ENCODE measurements around the gene RAB23. TPM values are rescaled to one million over a fixed set of nuclear protein-coding genes. Genes with fewer than 3 reads are reported as not detected.
A peak's percentile ranks its signal among the peaks of the same experiment; 100 is the strongest.

Gene RAB23
- polyA plus RNA-seq, 3 donors = 0.16 to 0.46 (median 0.25) TPM

DNA sequence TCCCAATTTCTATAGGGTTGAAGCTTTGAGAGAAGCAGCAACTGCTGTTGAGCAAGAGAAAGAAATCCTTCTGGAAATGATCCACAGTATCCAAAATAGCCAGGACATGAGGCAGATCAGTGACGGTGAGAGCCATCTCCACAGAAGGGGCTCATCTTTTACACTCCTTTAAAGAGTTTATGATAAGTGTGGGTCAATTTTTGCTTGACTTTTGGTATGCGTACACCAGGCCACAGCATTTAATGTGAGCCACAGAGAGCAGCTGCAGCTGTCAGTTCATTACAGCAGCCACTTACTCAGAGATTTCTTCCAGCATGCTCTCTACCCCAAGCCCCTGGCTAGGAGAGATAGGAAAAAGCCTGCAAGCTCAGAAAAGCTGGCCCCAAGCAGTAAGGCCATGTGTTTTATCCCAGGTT, 40.1 kb downstream of the RAB23 start:
- no peak overlapping the region for H3K4me2 ChIP-seq (replicated peaks; ENCODE audit: extremely low read depth, low read length, poor library complexity, severe bottlenecking)
- intact Hi-C loops (cut with micrococcal nuclease) = no loop called here
- H3K36me3 ChIP-seq (replicated peaks in 1 of 2; ENCODE audit: control insufficient read depth in 1 of 2, insufficient read depth in 2 of 2, low read length in 2 of 2) = no peaks in the 10 kb centered on the region
- DNase-seq = no peak
- H3K4me3 Mint-ChIP-seq = no peak overlapping the region
- no peaks in the 10 kb centered on the region for H4K20me1 ChIP-seq (ENCODE audit: insufficient read depth, low read length)
- H3K27me3 ChIP-seq (ENCODE audit: control insufficient read depth in 2 of 2, insufficient read depth in 2 of 2, low read length in 2 of 2) = no peaks in the 10 kb centered on the region
- H3K27ac Mint-ChIP-seq = peak overlapping the region in 1 of 7 donors; percentile 66
- peaks cover 11 to 16% of the 10 kb centered on the region in 2 donors for H3K36me3 Mint-ChIP-seq
- H3K4me3 ChIP-seq (replicated peaks in 1 of 3; ENCODE audit: low read depth in 2 of 3, low read length in 3 of 3) = no peak overlapping the region
- H3K4me1 ChIP-seq (ENCODE audit: control insufficient read depth in 1 of 2, insufficient read depth in 2 of 2, low read length in 2 of 2) = no peaks in the 10 kb centered on the region
- no peaks in the 10 kb centered on the region for H3K27me3 Mint-ChIP-seq (ENCODE audit: low read depth in 3 of 3)
- H3K9me3 Mint-ChIP-seq = peaks cover 0 to 3% (median 0%) of the 10 kb centered on the region in 7 donors
- H3K27ac ChIP-seq (ENCODE audit: low read depth in 1 of 2, low read length in 2 of 2) = no peak overlapping the region
- WGBS (ENCODE audit: insufficient coverage) = no CpG with 5 or more reads among the region's 2 CpGs
- H3K9me3 ChIP-seq (replicated peaks in 1 of 2; ENCODE audit: control insufficient read depth in 1 of 2, insufficient read depth in 1 of 2, low read length in 2 of 2) = no peaks in the 10 kb centered on the region
- H2AFZ ChIP-seq (ENCODE audit: insufficient read depth, low read depth, low read length, poor library complexity, severe bottlenecking) = no peak overlapping the region
- H3K9ac ChIP-seq (ENCODE audit: insufficient read depth, low read length, poor library complexity, severe bottlenecking) = no peak overlapping the region
- no peaks in the 10 kb centered on the region for H3K4me1 Mint-ChIP-seq
- TF ChIP-seq, protein P1, sequence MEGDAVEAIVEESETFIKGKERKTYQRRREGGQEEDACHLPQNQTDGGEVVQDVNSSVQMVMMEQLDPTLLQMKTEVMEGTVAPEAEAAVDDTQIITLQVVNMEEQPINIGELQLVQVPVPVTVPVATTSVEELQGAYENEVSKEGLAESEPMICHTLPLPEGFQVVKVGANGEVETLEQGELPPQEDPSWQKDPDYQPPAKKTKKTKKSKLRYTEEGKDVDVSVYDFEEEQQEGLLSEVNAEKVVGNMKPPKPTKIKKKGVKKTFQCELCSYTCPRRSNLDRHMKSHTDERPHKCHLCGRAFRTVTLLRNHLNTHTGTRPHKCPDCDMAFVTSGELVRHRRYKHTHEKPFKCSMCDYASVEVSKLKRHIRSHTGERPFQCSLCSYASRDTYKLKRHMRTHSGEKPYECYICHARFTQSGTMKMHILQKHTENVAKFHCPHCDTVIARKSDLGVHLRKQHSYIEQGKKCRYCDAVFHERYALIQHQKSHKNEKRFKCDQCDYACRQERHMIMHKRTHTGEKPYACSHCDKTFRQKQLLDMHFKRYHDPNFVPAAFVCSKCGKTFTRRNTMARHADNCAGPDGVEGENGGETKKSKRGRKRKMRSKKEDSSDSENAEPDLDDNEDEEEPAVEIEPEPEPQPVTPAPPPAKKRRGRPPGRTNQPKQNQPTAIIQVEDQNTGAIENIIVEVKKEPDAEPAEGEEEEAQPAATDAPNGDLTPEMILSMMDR (IDR thresholded peaks at IDR 0.05) = no peak
- no peaks in the 10 kb centered on the region for H3K79me2 ChIP-seq (ENCODE audit: insufficient read depth, low read length)

DNA sequence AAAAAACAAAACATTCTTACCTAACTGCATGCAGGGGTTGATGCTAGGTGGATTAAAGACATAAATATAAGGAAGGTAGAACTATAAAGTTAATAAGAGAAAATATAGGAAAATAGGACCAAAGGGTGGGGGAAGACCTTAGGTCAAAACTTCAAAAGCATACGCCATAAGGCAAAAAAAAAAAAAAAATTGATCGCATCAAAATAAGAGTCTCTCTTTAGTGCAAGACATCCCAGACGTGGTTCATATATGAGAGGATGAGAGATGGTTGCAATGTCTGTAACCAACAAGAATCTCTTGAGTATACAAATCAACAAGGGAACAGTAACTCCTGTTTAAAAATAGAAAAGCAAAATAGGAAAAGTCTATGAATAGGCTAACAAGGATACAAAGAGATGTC, 41.5 kb downstream of the RAB23 start:
- no CpG with 5 or more reads among the region's 3 CpGs for WGBS (ENCODE audit: insufficient coverage)
- Mint-ChIP-seq H3K9me3 (no peaks in the 10 kb centered on the region), H3K27ac (peak overlapping the region in 1 of 7 donors; percentile 20), H3K36me3 (peaks cover 7 to 12% of the 10 kb centered on the region in 2 donors), H3K4me1 (no peaks in the 10 kb centered on the region), H3K4me3 (no peak overlapping the region), H3K27me3 (ENCODE audit: low read depth in 3 of 3) (no peaks in the 10 kb centered on the region)
- Histone ChIP-seq H3K4me3 (replicated peaks in 1 of 3; ENCODE audit: low read depth in 2 of 3, low read length in 3 of 3) (no peak overlapping the region), H3K27me3 (ENCODE audit: control insufficient read depth in 2 of 2, insufficient read depth in 2 of 2, low read length in 2 of 2) (no peaks in the 10 kb centered on the region), H3K4me2 (replicated peaks; ENCODE audit: extremely low read depth, low read length, poor library complexity, severe bottlenecking) (no peak overlapping the region), H3K9me3 (replicated peaks in 1 of 2; ENCODE audit: control insufficient read depth in 1 of 2, insufficient read depth in 1 of 2, low read length in 2 of 2) (no peaks in the 10 kb centered on the region), H3K79me2 (ENCODE audit: insufficient read depth, low read length) (peaks cover under 1% of the 10 kb centered on the region), H3K9ac (ENCODE audit: insufficient read depth, low read length, poor library complexity, severe bottlenecking) (no peak overlapping the region), H2AFZ (ENCODE audit: insufficient read depth, low read depth, low read length, poor library complexity, severe bottlenecking) (no peak overlapping the region), H3K4me1 (ENCODE audit: control insufficient read depth in 1 of 2, insufficient read depth in 2 of 2, low read length in 2 of 2) (no peaks in the 10 kb centered on the region), H3K27ac (ENCODE audit: low read depth in 1 of 2, low read length in 2 of 2) (no peak overlapping the region), H3K36me3 (replicated peaks in 1 of 2; ENCODE audit: control insufficient read depth in 1 of 2, insufficient read depth in 2 of 2, low read length in 2 of 2) (no peaks in the 10 kb centered on the region), H4K20me1 (ENCODE audit: insufficient read depth, low read length) (no peaks in the 10 kb centered on the region)
- TF ChIP-seq, protein P1 (IDR thresholded peaks at IDR 0.05) = no peak
- intact Hi-C loops (cut with micrococcal nuclease) = no loop called here
- DNase-seq = no peak

Measured in CD14-positive monocyte (primary cell).